Activated B cell treated with CpG ODN at 0.5 μM for 24 hours (primary cell): ENCODE data around the gene NPLOC4. TPM values are rescaled to one million over a fixed set of nuclear protein-coding genes. Genes with fewer than 3 reads are reported as not detected.
A peak's percentile ranks its signal among the peaks of the same experiment; 100 is the strongest.

Experiments used
- ATAC-seq: fragments of 200-7000 bp; cut with Tn5 transposase; one replicate; pipeline ENCODE4 v1.10.0; 2021; ENCODE audit warnings: low read depth, mild to moderate bottlenecking, moderate library complexity
- CTCF ChIA-PET: fragments of 350-600 bp; sonication (Branson Sonifier 250); formaldehyde crosslinking; loops from one replicate; lab custom pipeline; 2021; ENCODE audit warnings: antibody characterized with exemption; lab: Charles Lee
- POLR2A ChIA-PET: fragments of 350-600 bp; sonication (Branson Sonifier 250); formaldehyde crosslinking; loops from one replicate; lab custom pipeline; 2021; ENCODE audit warnings: antibody characterized with exemption; lab: Charles Lee
- DNase-seq: peaks from one replicate; pipeline ENCODE4 v3.0.0; 2022
- H3K27ac Mint-ChIP-seq: one replicate; pipeline ENCODE4 v1.8.0; 2020; ENCODE audit warnings: mixed read lengths
- H3K27me3 Mint-ChIP-seq: one replicate; pipeline ENCODE4 v1.8.0; 2021; ENCODE audit warnings: mixed read lengths
- H3K36me3 Mint-ChIP-seq: one replicate; pipeline ENCODE4 v1.8.0; 2021; ENCODE audit warnings: low read depth, mixed read lengths
- H3K4me1 Mint-ChIP-seq: one replicate; pipeline ENCODE4 v1.8.0; 2021; ENCODE audit warnings: mixed read lengths
- H3K4me3 Mint-ChIP-seq: one replicate; pipeline ENCODE4 v1.8.0; 2020; ENCODE audit warnings: mild to moderate bottlenecking, mixed read lengths
- H3K9me3 Mint-ChIP-seq: one replicate; pipeline ENCODE4 v1.8.0; 2020; ENCODE audit warnings: mixed read lengths
- CTCF ChIP-seq: fragments of 200-600 bp; IDR thresholded peaks from one replicate; pipeline ENCODE4 v1.8.0; 2022; ENCODE audit warnings: antibody characterized with exemption, mild to moderate bottlenecking
- intact Hi-C: fragments of 100-400 bp; cut with micrococcal nuclease; formaldehyde crosslinking; loops from one replicate; pipeline ENCODE4 v1.15.1; 2024
- total RNA-seq: library from RNA; stranded (reverse); gene quantifications from 2 replicates; pipeline ENCODE4 v1.2.3, GENCODE V29; 2022

NPLOC4 gene
- total RNA-seq, 1 donor from 2014 or later: 132 TPM

- ATAC-seq (no peak), DNase-seq (no peak)
- Mint-ChIP-seq H3K27me3 (no peaks in the 10 kb centered on the region), H3K4me3 (no peak overlapping the region), H3K36me3 (peaks cover 36% of the 10 kb centered on the region), H3K27ac (no peak overlapping the region), H3K9me3 (no peaks in the 10 kb centered on the region), H3K4me1 (peaks cover 42% of the 10 kb centered on the region)
- POLR2A ChIA-PET: interaction anchor here (0.8 to 8.1 kb wide), 2 partner anchors 42 kb away, joined by 3 to 188 read pairs; partner anchors contain the start of gene ACTG1
- TF ChIP-seq CTCF: no peak
- intact Hi-C loops: no loop called here
- CTCF ChIA-PET: interaction anchor here (2.2 kb wide), 1 partner anchor 38 kb away, joined by 5 read pairs; no protein-coding TSS in a partner anchor
Observed at GRCh38 chr17:81556175-81556691, 80.7 kb downstream of the NPLOC4 start.

- no peaks in the 10 kb centered on the region for H3K27me3 Mint-ChIP-seq
- intact Hi-C loops: loop anchor here (1.0 to 5.0 kb wide), 6 partner anchors 8 to 301 kb away; partner anchors contain the start of genes ACTG1 and SLC38A10
- CTCF ChIA-PET: no interaction called here
- DNase-seq (no peak), ATAC-seq (no peak)
- H3K9me3 Mint-ChIP-seq: no peaks in the 10 kb centered on the region
- POLR2A ChIA-PET: interaction anchor here (0.5 to 8.1 kb wide), 3 partner anchors 40 to 864 kb away, joined by 6 to 188 read pairs (median 7); partner anchors contain the start of gene ACTG1
- H3K36me3 Mint-ChIP-seq: peaks cover 45% of the 10 kb centered on the region
- no peak for TF ChIP-seq CTCF
- peak overlapping the region; percentile 91 for H3K4me3 Mint-ChIP-seq
- peaks cover 45% of the 10 kb centered on the region for H3K4me1 Mint-ChIP-seq
- peak overlapping the region; percentile 92 for H3K27ac Mint-ChIP-seq
Observed at GRCh38 chr17:81553616-81554181, 83.2 kb downstream of the NPLOC4 start.

- Mint-ChIP-seq H3K9me3 (no peaks in the 10 kb centered on the region), H3K27me3 (no peaks in the 10 kb centered on the region), H3K36me3 (peaks cover 44% of the 10 kb centered on the region), H3K4me3 (peak overlapping the region; percentile 91), H3K27ac (peak overlapping the region; percentile 92), H3K4me1 (peaks cover 45% of the 10 kb centered on the region)
- CTCF ChIA-PET: interaction anchor here (0.9 to 2.7 kb wide), 4 partner anchors 34 to 267 kb away, joined by 4 to 7 read pairs (median 4); no protein-coding TSS in a partner anchor
- no peak for DNase-seq
- POLR2A ChIA-PET: interaction anchor here (0.5 to 8.1 kb wide), 11 partner anchors 8 to 865 kb away, joined by 3 to 188 read pairs (median 6); partner anchors contain the start of genes ACTG1, NDUFAF8, SLC38A10 and TEPSIN
- no peak for TF ChIP-seq CTCF
- intact Hi-C loops: loop anchor here (1.0 to 5.0 kb wide), 6 partner anchors 8 to 301 kb away; partner anchors contain the start of genes ACTG1 and SLC38A10
- ATAC-seq: peak; percentile 71
Observed at GRCh38 chr17:81553018-81553615, 83.8 kb downstream of the NPLOC4 start.

- H3K9me3 Mint-ChIP-seq: no peaks in the 10 kb centered on the region
- peaks cover 43% of the 10 kb centered on the region for H3K36me3 Mint-ChIP-seq
- POLR2A ChIA-PET: interaction anchor here (0.7 to 8.1 kb wide), 16 partner anchors 9 to 319 kb away, joined by 3 to 188 read pairs (median 4); partner anchors contain the start of genes ACTG1, ARHGDIA, NDUFAF8 and SLC38A10
- H3K27me3 Mint-ChIP-seq: no peaks in the 10 kb centered on the region
- no peak for TF ChIP-seq CTCF
- DNase-seq (peak; percentile 91), ATAC-seq (peak; percentile 64)
- peak within 1 kb of the TSS; percentile 91 for H3K4me3 Mint-ChIP-seq
- CTCF ChIA-PET: interaction anchor here (0.9 to 2.7 kb wide), 4 partner anchors 33 to 267 kb away, joined by 4 to 7 read pairs (median 4); no protein-coding TSS in a partner anchor
- peaks cover 45% of the 10 kb centered on the region for H3K4me1 Mint-ChIP-seq
- intact Hi-C loops: loop anchor here (1.0 to 5.0 kb wide), 7 partner anchors 9 to 300 kb away; partner anchors contain the start of genes ACTG1 and SLC38A10
- H3K27ac Mint-ChIP-seq: peak within 1 kb of the TSS; percentile 92
Observed at GRCh38 chr17:81552244-81553017, 84.5 kb downstream of the NPLOC4 start, which contains the start of gene FAAP100. FAAP100 (minus strand) TSS chr17:81552353; CDS start chr17:81552330, 23 bp downstream.
